HepG2 (cell line): ENCODE measurements around the gene TAF3. TPM values are rescaled to one million over a fixed set of nuclear protein-coding genes. Genes with fewer than 3 reads are reported as not detected.
A peak's percentile ranks its signal among the peaks of the same experiment; 100 is the strongest.

ENCODE experiments used
- ATAC-seq: fragments of 200-7000 bp; cut with Tn5 transposase; 3 replicates; pipeline ENCODE4 v1.9.1; 2020; ENCODE audit warnings: mild to moderate bottlenecking, moderate library complexity
- BruUV-seq: library from RNA; stranded (reverse); fragments of 400-500 nt; replicated peaks from 2 replicates; lab custom pipeline; 2021; lab: Mats Ljungman, UMichigan
- CTCF ChIA-PET: fragments of 300-600 bp; formaldehyde crosslinking; extraction: SDS; loops from one replicate; lab custom pipeline; 2021; ENCODE audit warnings: low total read pairs, inconsistent platforms, low intra/inter-chr PET ratio; lab: Yijun Ruan, JAX
- POLR2A ChIA-PET: fragments of 350-600 bp; sonication (Branson Sonifier 250); formaldehyde crosslinking; loops from one replicate; lab custom pipeline; 2020; ENCODE audit warnings: antibody characterized with exemption, inconsistent platforms; lab: Yijun Ruan, JAX
- DNase-seq: peaks from one replicate; pipeline ENCODE4 v3.0.0-alpha.2; 2015; ENCODE audit warnings: low spot score
- FAIRE-seq: peaks from 3 replicates; lab custom pipeline; 2011; peaks lifted over from hg19 to GRCh38; lab: Jason Lieb, UNC
- H2AFZ ChIP-seq: one replicate; pipeline ENCODE4 v1.6.1; 2011; ENCODE audit warnings: low read length, inconsistent platforms
- H3K27ac ChIP-seq: fragments of 300-600 bp; 3 replicates; pipeline ENCODE4 v1.8.0; 2011; ENCODE audit warnings: mixed run types, mild to moderate bottlenecking, mixed read lengths, low read length, inconsistent platforms; ENCODE audit not compliant: insufficient read depth; ENCODE audit errors: extremely low read length
- H3K27me3 ChIP-seq, 2 experiments: fragments of 200-600 bp in 1 of 2; 2 replicates in 1 of 2; 3 replicates in 1 of 2; pipeline versions ENCODE4 v1.6.0 to v1.8.0; 2011; ENCODE audit warnings: low read length in 2 of 2, mild to moderate bottlenecking in 2 of 2, moderate library complexity in 2 of 2, inconsistent platforms in 1 of 2; ENCODE audit not compliant: insufficient read depth in 2 of 2, control insufficient read depth in 1 of 2
- H3K36me3 ChIP-seq, 2 experiments: fragments of 200-600 bp in 1 of 2; replicated peaks in 1 of 2; 2 replicates in 1 of 2; 3 replicates in 1 of 2; pipeline versions ENCODE4 v1.5.1 to v1.8.0; 2011; ENCODE audit warnings: low read length in 2 of 2, inconsistent platforms in 1 of 2; ENCODE audit not compliant: insufficient read depth in 2 of 2, control insufficient read depth in 1 of 2
- H3K4me1 ChIP-seq: 2 replicates; pipeline ENCODE4 v1.5.1; 2012; ENCODE audit warnings: low read length, inconsistent platforms; ENCODE audit not compliant: insufficient read depth
- H3K4me2 ChIP-seq: 2 replicates; pipeline ENCODE4 v1.6.0; 2011; ENCODE audit warnings: low read depth, low read length, inconsistent platforms
- H3K4me3 ChIP-seq, 3 experiments: fragments of 200-600 bp in 1 of 3; sonication (generic), shearing (Covaris generic) in 1 of 3; replicated peaks in 1 of 3; 2 replicates each; pipeline ENCODE4 v1.5.1; 2011 to 2016; ENCODE audit warnings: low read length in 3 of 3, inconsistent platforms in 2 of 3, low read depth in 2 of 3, mild to moderate bottlenecking in 2 of 3, control low read depth in 1 of 3, mixed read lengths in 1 of 3; ENCODE audit not compliant: insufficient read depth in 1 of 3
- H3K79me2 ChIP-seq: one replicate; pipeline ENCODE4 v1.6.1; 2011; ENCODE audit warnings: low read length, inconsistent platforms; ENCODE audit not compliant: insufficient read depth
- H3K9ac ChIP-seq: 2 replicates; pipeline ENCODE4 v1.6.0; 2011; ENCODE audit warnings: mild to moderate bottlenecking, low read depth, low read length, inconsistent platforms; ENCODE audit not compliant: insufficient read depth
- H3K9me3 ChIP-seq: 2 replicates; pipeline ENCODE4 v1.5.1; 2012; ENCODE audit warnings: mild to moderate bottlenecking, low read length
- H4K20me1 ChIP-seq: 2 replicates; pipeline ENCODE4 v1.6.0; 2011; ENCODE audit warnings: inconsistent platforms, mild to moderate bottlenecking, low read length, moderate library complexity; ENCODE audit not compliant: insufficient read depth
- ATF7-NPFF ChIP-seq: sonication (generic); formaldehyde crosslinking; IDR thresholded peaks from 2 replicates; pipeline ENCODE4 v1.8.1; 2023; ENCODE audit warnings: mild to moderate bottlenecking, low read depth, missing genetic modification reagents, moderate library complexity
- HNRNPLL ChIP-seq: fragments of 200-400 bp; formaldehyde crosslinking; IDR thresholded peaks from 2 replicates; pipeline ENCODE4 v1.6.1; 2017; ENCODE audit warnings: mild to moderate bottlenecking, low read depth, low read length; ENCODE audit not compliant: poor library complexity, severe bottlenecking
- ISL2 ChIP-seq: sonication (generic); formaldehyde crosslinking; IDR thresholded peaks from 2 replicates; pipeline ENCODE4 v1.5.0; 2020; ENCODE audit warnings: missing genetic modification reagents
- KMT2A ChIP-seq: sonication (generic); formaldehyde crosslinking; IDR thresholded peaks from 2 replicates; pipeline ENCODE4 v1.4.0; 2020; ENCODE audit warnings: missing genetic modification reagents
- RFX1 ChIP-seq: fragments of 450-650 bp; IDR thresholded peaks from 2 replicates; pipeline ENCODE4 v1.6.1; 2017
- SAP130 ChIP-seq: IDR thresholded peaks from 2 replicates; pipeline ENCODE4 v1.6.1; 2016; ENCODE audit warnings: low read depth
- STAG1 ChIP-seq: sonication (generic); formaldehyde crosslinking; IDR thresholded peaks from 2 replicates; pipeline ENCODE4 v1.4.0; 2020; ENCODE audit warnings: missing genetic modification reagents
- ZNF550 ChIP-seq: sonication (generic); formaldehyde crosslinking; IDR thresholded peaks from 2 replicates; pipeline ENCODE4 v1.4.0; 2020; ENCODE audit warnings: mild to moderate bottlenecking, missing genetic modification reagents, borderline replicate concordance
- ZNF660 ChIP-seq: sonication (generic); formaldehyde crosslinking; IDR thresholded peaks from 2 replicates; pipeline ENCODE4 v1.5.1; 2020; ENCODE audit warnings: mild to moderate bottlenecking, low read depth, missing genetic modification reagents, borderline replicate concordance
- WGBS: methylation state at CpG from one replicate; pipeline ENCODE4 v1.1.6; 2017; ENCODE audit warnings: low lambda C conversion rate; 5-methylcytosine and 5-hydroxymethylcytosine counted together
- in situ Hi-C: cut with HindIII; loops from 2 replicates; pipeline ENCODE4 v1.10.0; 2017; ENCODE audit warnings: low pct_unique_long_range_greater_than_20kb; ENCODE audit not compliant: extremely low pct_ligation_motif_present
- intact Hi-C: fragments of 100-400 bp; cut with micrococcal nuclease; formaldehyde crosslinking; loops from one replicate; pipeline ENCODE4 v1.10.0; 2022; ENCODE audit not compliant: unreplicated experiment
- polyA plus RNA-seq, 8 experiments: library from polyadenylated mRNA; depleted of rRNA in 3 of 8; stranded (reverse) in 7 of 8; unstranded in 1 of 8; fragments of >200 nt; fragmentation: Illumina TruSeq in 4 of 8; extraction: Trizol in 4 of 8; gene quantifications; 2 replicates each; pipeline versions ENCODE4 v1.2.1 to v1.2.3, GENCODE V29; 2011 to 2016; ENCODE audit warnings: low read depth in 4 of 8, missing spikeins in 1 of 8, mixed read lengths in 1 of 8; ENCODE audit not compliant: insufficient read depth in 1 of 8
- total RNA-seq, 5 experiments: library from RNA; depleted of rRNA; stranded (reverse); fragments of >200 nt; fragmentation: Illumina TruSeq; extraction: Trizol; gene quantifications; 2 replicates each; pipeline ENCODE4 v1.2.3, GENCODE V29; 2016; ENCODE audit warnings: low read depth in 1 of 5
- TF ChIP-seq, protein P1 (sequence below): sonication (generic); formaldehyde crosslinking; IDR thresholded peaks from 2 replicates; pipeline ENCODE4 v1.5.0; 2020; ENCODE audit warnings: mild to moderate bottlenecking, missing genetic modification reagents, moderate library complexity
- TF ChIP-seq, protein P2 (sequence below): IDR thresholded peaks from 2 replicates; pipeline ENCODE4 v1.6.1; 2012; ENCODE audit warnings: inconsistent platforms
- TF ChIP-seq, protein P3 (sequence below): sonication (generic); formaldehyde crosslinking; IDR thresholded peaks from 2 replicates; pipeline ENCODE4 v1.8.0; 2022; ENCODE audit warnings: mild to moderate bottlenecking, missing genetic modification reagents

TAF3 gene
- total and polyA plus RNA-seq, 2 of the 13 experiments (the other 11 are each of a cell fraction or from before 2014, with no cell fraction given) = 1.7 to 2.9 TPM

DNA sequence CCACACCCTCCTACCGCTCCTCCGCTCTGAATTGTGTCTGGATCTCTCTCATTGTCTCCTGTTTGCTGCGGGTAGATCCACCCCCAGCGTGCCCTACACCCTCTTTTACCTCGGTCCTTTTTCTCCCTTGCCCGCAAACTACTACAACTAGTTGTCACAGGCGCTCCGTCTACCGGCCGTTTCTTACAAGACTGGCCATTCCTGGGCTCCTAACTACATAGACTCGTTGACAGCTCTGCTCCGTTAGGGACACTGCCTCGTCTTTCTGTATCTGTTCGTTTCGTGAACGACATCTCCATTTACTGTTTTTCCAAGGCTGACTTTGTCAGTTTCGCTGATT is 786 bp downstream of the TAF3 start (continued):
- TF ChIP-seq STAG1 (CRISPR knock-in tag) (peak; percentile 38), SAP130 (peak; percentile 64)
- TF ChIP-seq, protein P1, sequence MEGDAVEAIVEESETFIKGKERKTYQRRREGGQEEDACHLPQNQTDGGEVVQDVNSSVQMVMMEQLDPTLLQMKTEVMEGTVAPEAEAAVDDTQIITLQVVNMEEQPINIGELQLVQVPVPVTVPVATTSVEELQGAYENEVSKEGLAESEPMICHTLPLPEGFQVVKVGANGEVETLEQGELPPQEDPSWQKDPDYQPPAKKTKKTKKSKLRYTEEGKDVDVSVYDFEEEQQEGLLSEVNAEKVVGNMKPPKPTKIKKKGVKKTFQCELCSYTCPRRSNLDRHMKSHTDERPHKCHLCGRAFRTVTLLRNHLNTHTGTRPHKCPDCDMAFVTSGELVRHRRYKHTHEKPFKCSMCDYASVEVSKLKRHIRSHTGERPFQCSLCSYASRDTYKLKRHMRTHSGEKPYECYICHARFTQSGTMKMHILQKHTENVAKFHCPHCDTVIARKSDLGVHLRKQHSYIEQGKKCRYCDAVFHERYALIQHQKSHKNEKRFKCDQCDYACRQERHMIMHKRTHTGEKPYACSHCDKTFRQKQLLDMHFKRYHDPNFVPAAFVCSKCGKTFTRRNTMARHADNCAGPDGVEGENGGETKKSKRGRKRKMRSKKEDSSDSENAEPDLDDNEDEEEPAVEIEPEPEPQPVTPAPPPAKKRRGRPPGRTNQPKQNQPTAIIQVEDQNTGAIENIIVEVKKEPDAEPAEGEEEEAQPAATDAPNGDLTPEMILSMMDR (CRISPR knock-in tag) = peak; percentile 59

DNA sequence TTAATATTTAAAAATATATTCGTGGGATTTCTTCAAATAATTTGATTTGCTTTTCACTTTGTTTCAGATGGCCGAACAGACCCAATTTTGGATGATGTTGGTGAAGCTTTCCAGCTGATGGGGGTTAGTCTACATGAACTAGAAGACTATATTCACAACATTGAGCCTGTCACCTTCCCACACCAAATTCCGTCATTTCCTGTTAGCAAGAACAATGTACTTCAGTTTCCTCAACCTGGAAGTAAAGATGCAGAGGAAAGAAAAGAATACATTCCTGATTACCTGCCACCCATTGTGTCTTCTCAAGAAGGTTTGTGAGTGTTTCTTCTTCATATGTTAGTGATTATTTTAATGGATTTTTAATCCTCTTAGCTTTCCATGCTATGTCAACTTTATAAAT is 5.9 kb downstream of the TAF3 start:
- Histone ChIP-seq H3K27me3 (no peaks in the 10 kb centered on the region), H4K20me1 (no peaks in the 10 kb centered on the region; the same call in none of the 2 replicates), H2AFZ (no peak overlapping the region), H3K4me2 (no peak overlapping the region), H3K4me1 (peaks cover 15% of the 10 kb centered on the region), H3K4me3 (no peak overlapping the region), H3K27ac (no peak overlapping the region), H3K36me3 (peaks cover 2 to 24% of the 10 kb centered on the region in 2 experiments; a peak in 3 of 5 replicates), H3K79me2 (peaks cover 22% of the 10 kb centered on the region), H3K9me3 (no peaks in the 10 kb centered on the region), H3K9ac (no peak overlapping the region)
- no TSS peak for BruUV-seq
- in situ Hi-C loops = no loop called here
- TF ChIP-seq, protein P2, sequence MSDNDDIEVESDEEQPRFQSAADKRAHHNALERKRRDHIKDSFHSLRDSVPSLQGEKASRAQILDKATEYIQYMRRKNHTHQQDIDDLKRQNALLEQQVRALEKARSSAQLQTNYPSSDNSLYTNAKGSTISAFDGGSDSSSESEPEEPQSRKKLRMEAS = no peak
- TF ChIP-seq ATF7-NPFF (CRISPR knock-in tag) = no peak
- TF ChIP-seq RFX1 = no peak
- no peak for TF ChIP-seq ZNF660 (CRISPR knock-in tag)
- no peak for TF ChIP-seq KMT2A (CRISPR knock-in tag)
- TF ChIP-seq ZNF550 = no peak
- no peak for TF ChIP-seq HNRNPLL
- TF ChIP-seq, protein P3, sequence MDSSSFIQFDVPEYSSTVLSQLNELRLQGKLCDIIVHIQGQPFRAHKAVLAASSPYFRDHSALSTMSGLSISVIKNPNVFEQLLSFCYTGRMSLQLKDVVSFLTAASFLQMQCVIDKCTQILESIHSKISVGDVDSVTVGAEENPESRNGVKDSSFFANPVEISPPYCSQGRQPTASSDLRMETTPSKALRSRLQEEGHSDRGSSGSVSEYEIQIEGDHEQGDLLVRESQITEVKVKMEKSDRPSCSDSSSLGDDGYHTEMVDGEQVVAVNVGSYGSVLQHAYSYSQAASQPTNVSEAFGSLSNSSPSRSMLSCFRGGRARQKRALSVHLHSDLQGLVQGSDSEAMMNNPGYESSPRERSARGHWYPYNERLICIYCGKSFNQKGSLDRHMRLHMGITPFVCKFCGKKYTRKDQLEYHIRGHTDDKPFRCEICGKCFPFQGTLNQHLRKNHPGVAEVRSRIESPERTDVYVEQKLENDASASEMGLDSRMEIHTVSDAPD (CRISPR knock-in tag) = no peak
- TF ChIP-seq ISL2 = no peak
- intact Hi-C loops = no loop called here
- 76% methylated on average over 3 of the region's 3 CpGs for WGBS
- FAIRE-seq (no peak), DNase-seq (no peak), ATAC-seq (no peak)
- POLR2A ChIA-PET = no interaction called here
- CTCF ChIA-PET = no interaction called here
